HPDE6-E6E7 (cell line): Measurements from ENCODE around the gene PABPN1L.

Experiments used
- DNase-seq: peaks from one replicate; pipeline ENCODE4 v3.0.0; 2011; ENCODE audit warnings: missing footprints; ENCODE audit errors: extremely low spot score

The PABPN1L gene

GRCh38 chr16:88870608-88871348 is 4.3 kb upstream of the PABPN1L start:
- DNase-seq: no peak

- DNase-seq: no peak
Observed at GRCh38 chr16:88869673-88869980, 3.2 kb upstream of the PABPN1L start.

GRCh38 chr16:88868974-88869672 is 2.7 kb upstream of the PABPN1L start:
- no peak for DNase-seq

- DNase-seq: no peak
Observed at GRCh38 chr16:88867581-88868246, 1.3 kb upstream of the PABPN1L start.

- DNase-seq: no peak
Observed at GRCh38 chr16:88865742-88866141, 718 bp downstream of the PABPN1L start.

GRCh38 chr16:88865310-88865709 is 1.1 kb downstream of the PABPN1L start:
- DNase-seq: no peak

GRCh38 chr16:88864521-88864920 is 1.9 kb downstream of the PABPN1L start:
- DNase-seq: no peak

GRCh38 chr16:88864099-88864498 is 2.4 kb downstream of the PABPN1L start:
- DNase-seq: no peak

GRCh38 chr16:88863426-88863825 is 3.0 kb downstream of the PABPN1L start:
- DNase-seq: no peak

GRCh38 chr16:88862968-88863367 is 3.5 kb downstream of the PABPN1L start:
- DNase-seq: no peak

- DNase-seq: no peak
Observed at GRCh38 chr16:88861359-88861758, 5.1 kb downstream of the PABPN1L start.

- no peak for DNase-seq
Observed at GRCh38 chr16:88859381-88860091, 6.9 kb downstream of the PABPN1L start.

- peak; percentile 88 for DNase-seq
Observed at GRCh38 chr16:88857728-88858339, 8.6 kb downstream of the PABPN1L start.

- peak; percentile 98 for DNase-seq
Observed at GRCh38 chr16:88856828-88857727, 9.4 kb downstream of the PABPN1L start, which contains the start of the genes GALNS and TRAPPC2L. GALNS (minus strand) TSS chr16:88856947; CDS start chr16:88856877, 70 bp downstream. TRAPPC2L (plus strand) TSS chr16:88857127; CDS start chr16:88857151, 24 bp downstream.

- no peak for DNase-seq
Observed at GRCh38 chr16:88856122-88856827, 10.2 kb downstream of the PABPN1L start.

- DNase-seq: no peak
Observed at GRCh38 chr16:88855736-88856121, 10.7 kb downstream of the PABPN1L start.

- no peak for DNase-seq
Observed at GRCh38 chr16:88855176-88855575, 11.3 kb downstream of the PABPN1L start.

GRCh38 chr16:88854306-88855111 is 12.0 kb downstream of the PABPN1L start:
- no peak for DNase-seq

GRCh38 chr16:88853325-88853941 is 13.0 kb downstream of the PABPN1L start:
- no peak for DNase-seq
